HG03432 (cell line): ENCODE measurements around the gene PI4KB.
A peak's percentile ranks its signal among the peaks of the same experiment; 100 is the strongest.

Experiments used
- ATAC-seq: cut with Tn5 transposase; IDR thresholded peaks from one replicate; pipeline ENCODE4 v1.9.1; 2021; ENCODE audit warnings: mild to moderate bottlenecking, moderate library complexity; ENCODE audit not compliant: unreplicated experiment

The PI4KB gene

GRCh38 chr1:151346769-151347522, 19.7 kb upstream of the PI4KB start, which contains the start of gene RFX5:
TSS of gene RFX5 (minus strand) at chr1:151347252. CDS start at chr1:151346320, 932 bp downstream.
- ATAC-seq, result peak; percentile 92

GRCh38 chr1:151346082-151346768, 19.0 kb upstream of the PI4KB start:
- no peak for ATAC-seq

- no peak for ATAC-seq
Observed at GRCh38 chr1:151344291-151344690, 17.1 kb upstream of the PI4KB start.

GRCh38 chr1:151343587-151343986, 16.4 kb upstream of the PI4KB start:
- no peak for ATAC-seq

- no peak for ATAC-seq
Observed at GRCh38 chr1:151342569-151342968, 15.4 kb upstream of the PI4KB start.

- no peak for ATAC-seq
Observed at GRCh38 chr1:151342021-151342420, 14.8 kb upstream of the PI4KB start.

GRCh38 chr1:151340870-151341754, 13.9 kb upstream of the PI4KB start:
- peak; percentile 66 for ATAC-seq

- no peak for ATAC-seq
Observed at GRCh38 chr1:151336556-151336955, 9.3 kb upstream of the PI4KB start.

- no peak for ATAC-seq
Observed at GRCh38 chr1:151334822-151335221, 7.6 kb upstream of the PI4KB start.

- no peak for ATAC-seq
Observed at GRCh38 chr1:151327903-151328674, 873 bp upstream of the PI4KB start.

GRCh38 chr1:151326619-151327222, 495 bp downstream of the PI4KB start:
- ATAC-seq, result peak; percentile 59

GRCh38 chr1:151325646-151326429, 1.4 kb downstream of the PI4KB start:
- no peak for ATAC-seq

GRCh38 chr1:151325231-151325630, 2.0 kb downstream of the PI4KB start:
- ATAC-seq, result no peak

- no peak for ATAC-seq
Observed at GRCh38 chr1:151324390-151324930, 2.8 kb downstream of the PI4KB start.

- no peak for ATAC-seq
Observed at GRCh38 chr1:151318975-151319374, 8.2 kb downstream of the PI4KB start.

- ATAC-seq, result no peak
Observed at GRCh38 chr1:151315565-151316235, 11.5 kb downstream of the PI4KB start.

GRCh38 chr1:151314137-151314875, 12.9 kb downstream of the PI4KB start:
- ATAC-seq, result no peak

GRCh38 chr1:151313501-151313900, 13.7 kb downstream of the PI4KB start:
- no peak for ATAC-seq
